ENCODE results near the gene TCEA2. TPM values are rescaled to one million over a fixed set of nuclear protein-coding genes. Genes with fewer than 3 reads are reported as not detected.

Gene TCEA2
- total RNA-seq, 2 donors from 2014 or later, result 30.1 to 48.6 TPM

- no peak overlapping the region for H3K4me3 ChIP-seq
- ATAC-seq (ENCODE audit: insufficient number of reproducible peaks, low FRiP score, low read depth) (no peak), DNase-seq (ENCODE audit: low spot score) (no peak)
These were observed 39.4 kb upstream of the TCEA2 start for GRCh38 chr20:64023361-64024140.

GRCh38 chr20:64024141-64024990, 38.6 kb upstream of the TCEA2 start:
- H3K27ac ChIP-seq, result no peak overlapping the region
- no peaks in the 10 kb centered on the region for H3K27me3 ChIP-seq (replicated peaks; ENCODE audit: insufficient read depth)
- H3K4me1 ChIP-seq (ENCODE audit: control insufficient read depth in 1 of 2, low read depth in 2 of 2), result no peaks in the 10 kb centered on the region
- H3K36me3 ChIP-seq, result peaks cover 76% of the 10 kb centered on the region
- no peak overlapping the region for H3K4me3 ChIP-seq
- no peaks in the 10 kb centered on the region for H3K9me3 ChIP-seq
- DNase-seq (ENCODE audit: low spot score) (no peak), ATAC-seq (ENCODE audit: insufficient number of reproducible peaks, low FRiP score, low read depth) (no peak)
- TF ChIP-seq CTCF (IDR thresholded peaks at IDR 0.05), result no peak

More at GRCh38 chr20:64023361-64024140, 39.4 kb upstream of the TCEA2 start:
- H3K9me3 ChIP-seq, result no peaks in the 10 kb centered on the region
- H3K36me3 ChIP-seq, result peaks cover 73% of the 10 kb centered on the region
- H3K27ac ChIP-seq, result no peak overlapping the region
- no peaks in the 10 kb centered on the region for H3K27me3 ChIP-seq (replicated peaks; ENCODE audit: insufficient read depth)
- no peak for TF ChIP-seq CTCF (IDR thresholded peaks at IDR 0.05)
- H3K4me1 ChIP-seq (ENCODE audit: control insufficient read depth in 1 of 2, low read depth in 2 of 2), result no peaks in the 10 kb centered on the region

GRCh38 chr20:64025101-64025825, 37.7 kb upstream of the TCEA2 start:
- no peak for TF ChIP-seq CTCF (IDR thresholded peaks at IDR 0.05)
- Histone ChIP-seq H3K36me3 (peaks cover 81% of the 10 kb centered on the region), H3K27ac (no peak overlapping the region), H3K9me3 (no peaks in the 10 kb centered on the region), H3K4me3 (no peak overlapping the region), H3K27me3 (replicated peaks; ENCODE audit: insufficient read depth) (no peaks in the 10 kb centered on the region), H3K4me1 (ENCODE audit: control insufficient read depth in 1 of 2, low read depth in 2 of 2) (no peaks in the 10 kb centered on the region)
- DNase-seq (ENCODE audit: low spot score) (no peak), ATAC-seq (ENCODE audit: insufficient number of reproducible peaks, low FRiP score, low read depth) (no peak)

- no peak overlapping the region for H3K27ac ChIP-seq
- H3K27me3 ChIP-seq (replicated peaks; ENCODE audit: insufficient read depth), result no peaks in the 10 kb centered on the region
- H3K4me1 ChIP-seq (ENCODE audit: control insufficient read depth in 1 of 2, low read depth in 2 of 2), result no peaks in the 10 kb centered on the region
- H3K36me3 ChIP-seq, result peaks cover 87% of the 10 kb centered on the region
- no peak overlapping the region for H3K4me3 ChIP-seq
- no peaks in the 10 kb centered on the region for H3K9me3 ChIP-seq
- ATAC-seq (ENCODE audit: insufficient number of reproducible peaks, low FRiP score, low read depth) (no peak), DNase-seq (ENCODE audit: low spot score) (no peak)
- TF ChIP-seq CTCF (IDR thresholded peaks at IDR 0.05), result no peak
These were observed 37.1 kb upstream of the TCEA2 start for GRCh38 chr20:64025826-64026412.

All from thoracic aorta (tissue), 2 donors.